Muscle of back (tissue), 11 donors: ENCODE results near the gene KCNMA1. TPM values are rescaled to one million over a fixed set of nuclear protein-coding genes. Genes with fewer than 3 reads are reported as not detected.
A peak's percentile ranks its signal among the peaks of the same experiment; 100 is the strongest.

ENCODE experiments used
- DNase-seq, 3 donors: peaks; one replicate each; pipeline versions ENCODE4 v3.0.0 to v3.0.0-alpha.2; 2013
- polyA plus RNA-seq, 10 donors: library from polyadenylated mRNA; unstranded; fragments of 120-200 nt; gene quantifications; one replicate each; pipeline ENCODE4 v1.2.1, GENCODE V29; 2013; ENCODE audit not compliant: insufficient read length in 10 of 10

Gene KCNMA1
- polyA plus RNA-seq, 10 donors: 13.8 to 20.5 (median 16.2) TPM

DNA sequence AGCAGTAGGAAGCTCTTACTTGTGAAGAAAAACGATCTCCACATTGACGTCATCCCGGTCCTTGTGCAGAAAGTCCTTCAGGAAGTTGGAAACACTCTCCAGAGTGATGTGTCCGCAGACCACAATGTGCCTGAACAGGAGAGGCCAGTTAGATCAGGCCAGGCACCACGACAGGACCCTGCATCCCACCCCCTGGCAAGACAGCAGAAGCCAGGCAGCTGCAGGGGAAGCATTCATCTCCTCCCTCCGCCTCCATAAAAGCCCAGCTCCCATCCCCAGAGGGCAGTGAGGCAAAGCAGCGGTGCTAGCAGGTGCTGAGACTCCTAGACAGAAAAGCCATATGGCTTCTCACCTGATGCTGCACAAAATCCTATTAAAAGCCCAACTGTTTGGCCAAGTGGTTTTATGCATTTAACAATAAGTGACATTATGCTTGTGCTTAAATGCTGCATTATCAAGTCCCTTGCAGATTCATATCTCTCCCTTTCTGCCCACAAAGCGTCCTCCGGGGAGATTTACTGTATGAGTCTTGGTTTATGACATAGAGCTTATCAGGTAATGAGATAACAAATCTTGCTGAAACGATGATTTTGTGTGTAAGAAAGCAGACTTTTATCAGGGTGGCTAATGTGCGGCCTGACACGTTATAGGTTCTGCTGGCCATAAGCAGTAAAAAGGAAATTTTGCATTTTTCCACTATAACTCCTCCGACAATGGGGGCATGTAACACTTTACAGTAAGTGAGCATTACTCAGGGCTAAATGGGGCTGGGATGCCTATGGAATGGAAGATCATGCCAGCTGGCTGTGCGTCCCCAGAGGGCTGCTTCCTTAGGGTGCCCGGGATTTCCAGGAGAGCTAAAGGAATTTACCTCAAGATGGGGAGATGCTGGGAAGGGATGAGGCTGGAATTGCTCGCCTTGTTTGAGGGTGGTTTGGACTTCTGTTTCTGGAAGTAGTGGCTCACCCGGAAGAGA is 546.9 kb downstream of the KCNMA1 start:
- DNase-seq: no peak

DNA sequence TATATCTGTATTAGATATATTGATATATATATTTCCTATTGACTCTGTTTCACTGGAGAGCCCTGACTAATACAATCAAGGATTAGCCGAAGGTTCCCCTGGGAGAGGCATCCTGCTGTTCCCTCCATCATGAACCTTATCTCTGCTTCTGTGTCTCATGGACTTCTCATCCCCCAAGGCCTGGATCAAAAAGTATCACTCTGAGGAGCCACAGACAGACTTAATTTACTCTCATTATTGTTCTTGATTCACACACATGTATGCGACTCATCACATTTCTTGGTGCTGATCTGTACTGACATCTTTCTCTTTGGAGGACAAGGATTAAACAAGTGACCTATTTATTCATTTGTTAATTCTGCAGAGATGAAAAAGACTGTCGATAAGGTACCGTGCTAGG is 550.2 kb downstream of the KCNMA1 start:
- no peak for DNase-seq

DNA sequence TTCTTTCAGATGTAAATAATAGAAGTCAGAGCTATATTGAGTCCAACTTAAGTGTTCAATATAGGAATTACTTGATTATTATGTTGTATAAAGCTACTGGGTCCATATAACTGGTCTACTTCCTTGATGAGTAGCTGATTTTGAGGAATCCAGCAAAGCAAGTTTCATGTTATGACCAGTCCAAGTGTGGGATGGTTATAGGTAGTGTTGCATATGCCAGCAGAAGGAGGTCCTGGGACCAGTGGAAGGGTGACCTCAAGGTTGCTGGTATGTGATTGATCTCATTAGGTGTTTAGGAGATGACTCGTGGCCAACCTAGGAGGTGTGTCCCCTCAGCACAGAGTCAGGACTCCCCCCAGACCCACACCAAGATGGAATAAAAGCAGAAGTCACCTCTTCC is 551.5 kb downstream of the KCNMA1 start:
- DNase-seq: no peak

DNA sequence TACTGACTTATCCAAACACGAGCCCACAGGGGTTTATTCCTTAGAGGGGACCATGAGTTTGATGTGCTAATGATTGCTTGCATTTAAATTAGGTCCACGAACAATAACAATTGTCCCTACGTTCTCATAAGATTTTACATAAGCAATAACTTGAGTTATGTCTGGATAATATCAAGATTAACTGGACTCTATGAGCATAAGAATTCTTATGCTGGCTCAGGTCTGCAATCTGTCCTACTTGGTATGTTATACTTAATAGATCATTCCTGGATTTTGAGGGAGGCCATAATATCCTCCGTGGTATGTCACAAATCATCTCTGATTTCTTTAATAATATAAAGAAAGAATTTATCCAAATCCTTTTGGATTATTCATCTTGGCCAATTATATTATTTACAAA is 552.3 kb downstream of the KCNMA1 start:
- no peak for DNase-seq

DNA sequence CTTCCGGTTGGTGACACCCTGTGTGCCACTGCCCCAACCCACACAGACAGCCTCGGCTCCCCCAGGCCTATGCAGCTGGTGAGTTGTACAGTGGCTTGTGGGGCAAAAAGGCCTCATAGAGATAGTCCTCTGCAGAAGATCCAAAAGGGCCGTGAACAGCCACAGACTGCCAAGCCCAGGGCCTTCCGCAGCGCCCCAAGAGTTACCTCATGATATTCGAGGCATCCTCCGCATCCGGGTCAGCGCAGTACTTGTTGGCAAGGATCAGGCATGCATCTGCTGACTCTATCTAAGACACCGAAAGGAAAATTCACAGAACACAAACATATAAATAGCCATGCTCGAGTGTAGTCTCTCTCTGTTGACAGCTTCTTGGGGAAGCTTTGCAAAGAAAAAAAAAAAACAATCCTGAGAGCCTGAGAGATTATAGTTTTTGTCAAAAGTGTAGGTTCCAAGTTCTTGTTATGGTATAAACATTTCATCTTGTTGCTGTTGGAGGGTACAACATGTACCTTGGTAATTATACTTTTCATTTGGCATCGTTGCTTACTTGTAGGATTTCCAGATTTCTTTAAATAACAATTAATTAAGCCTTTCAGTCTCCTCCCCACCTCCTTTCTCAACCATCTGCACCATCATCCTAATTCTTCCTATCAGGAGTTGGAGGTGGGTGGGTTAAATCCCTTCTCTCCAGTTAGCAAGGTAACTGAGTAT is 553.0 kb downstream of the KCNMA1 start:
- DNase-seq: peak; percentile 65 to 88 (median 71)

DNA sequence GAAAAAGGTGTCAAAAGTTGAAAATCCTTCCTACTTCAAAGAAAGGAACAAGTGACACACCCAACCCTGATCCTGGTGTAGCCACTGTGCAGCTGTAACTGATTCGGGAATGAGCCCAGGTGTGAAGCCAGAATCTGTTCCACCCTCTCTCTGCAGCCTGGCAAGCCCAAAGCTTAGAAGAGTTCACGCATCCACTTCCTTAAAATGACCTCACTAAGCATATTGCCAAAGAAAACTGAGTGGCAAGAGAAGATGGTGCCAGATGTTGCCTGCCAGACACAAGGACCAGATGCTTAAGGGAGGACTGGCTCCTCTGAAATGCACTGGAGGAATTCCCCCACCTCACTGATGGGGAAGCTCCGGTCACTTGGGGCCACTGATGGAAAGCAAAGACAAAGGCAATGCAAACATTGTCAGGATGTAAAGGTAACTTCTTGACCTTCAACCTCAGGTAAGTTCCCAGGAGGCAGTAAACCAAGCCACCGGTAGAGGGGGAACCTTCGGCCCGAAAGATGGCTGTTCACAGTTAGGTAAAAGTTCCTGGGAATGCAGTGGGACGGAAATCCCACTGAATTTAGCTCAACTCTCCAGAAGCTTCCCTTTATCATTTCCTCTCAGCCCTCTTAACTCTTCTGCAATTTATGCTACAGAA is 554.9 kb downstream of the KCNMA1 start:
- no peak for DNase-seq

DNA sequence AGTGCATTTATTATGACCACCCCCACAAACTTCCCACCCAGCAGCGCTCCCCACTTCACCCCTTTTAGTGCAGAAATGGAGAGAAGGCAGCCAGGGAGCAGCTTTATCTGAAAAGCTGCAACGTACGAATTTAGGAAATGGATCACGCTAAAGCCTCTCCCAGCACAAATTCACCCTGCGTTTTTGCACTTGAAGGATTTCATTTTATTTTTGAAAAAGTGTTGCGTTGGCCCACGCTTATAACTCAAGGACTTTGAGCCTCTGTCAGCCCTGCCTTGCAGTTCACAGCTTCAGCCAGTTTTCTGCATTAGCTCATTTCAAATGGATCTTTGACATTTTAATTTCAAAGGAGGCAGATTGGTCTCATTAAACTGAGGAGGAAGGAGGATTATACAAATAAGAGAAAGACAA is 556.1 kb downstream of the KCNMA1 start:
- DNase-seq: no peak

DNA sequence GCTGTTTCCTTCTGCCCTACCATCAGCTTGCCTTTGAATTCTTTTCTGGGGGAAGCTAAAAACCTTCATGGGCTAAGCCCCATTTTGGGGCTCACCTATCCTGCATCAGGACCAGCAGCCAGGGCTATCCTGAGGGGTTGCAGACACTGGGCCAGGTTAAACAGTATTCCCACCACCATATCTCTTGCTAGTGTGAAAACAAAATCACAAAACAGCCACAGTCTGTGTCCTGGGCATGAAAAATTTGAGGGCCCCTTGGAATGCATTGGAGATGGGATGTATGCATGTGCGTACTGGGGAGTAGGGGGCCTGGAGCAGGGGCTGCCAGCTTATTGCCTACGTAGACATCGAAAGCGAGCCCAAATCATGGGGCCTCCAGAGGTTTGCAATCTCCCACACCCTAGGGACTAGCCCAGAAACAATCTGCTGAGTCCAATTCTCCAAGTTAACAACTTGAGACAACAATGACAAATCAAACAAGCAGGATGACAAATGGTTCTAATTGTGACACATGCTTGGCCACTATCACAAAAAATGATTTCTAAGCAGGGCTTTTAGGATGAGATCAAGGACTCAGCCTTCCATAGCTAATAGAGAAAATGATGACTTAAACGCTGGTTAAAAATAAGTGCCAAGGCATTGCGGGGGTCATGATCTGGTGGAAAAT is 557.1 kb downstream of the KCNMA1 start:
- no peak for DNase-seq

DNA sequence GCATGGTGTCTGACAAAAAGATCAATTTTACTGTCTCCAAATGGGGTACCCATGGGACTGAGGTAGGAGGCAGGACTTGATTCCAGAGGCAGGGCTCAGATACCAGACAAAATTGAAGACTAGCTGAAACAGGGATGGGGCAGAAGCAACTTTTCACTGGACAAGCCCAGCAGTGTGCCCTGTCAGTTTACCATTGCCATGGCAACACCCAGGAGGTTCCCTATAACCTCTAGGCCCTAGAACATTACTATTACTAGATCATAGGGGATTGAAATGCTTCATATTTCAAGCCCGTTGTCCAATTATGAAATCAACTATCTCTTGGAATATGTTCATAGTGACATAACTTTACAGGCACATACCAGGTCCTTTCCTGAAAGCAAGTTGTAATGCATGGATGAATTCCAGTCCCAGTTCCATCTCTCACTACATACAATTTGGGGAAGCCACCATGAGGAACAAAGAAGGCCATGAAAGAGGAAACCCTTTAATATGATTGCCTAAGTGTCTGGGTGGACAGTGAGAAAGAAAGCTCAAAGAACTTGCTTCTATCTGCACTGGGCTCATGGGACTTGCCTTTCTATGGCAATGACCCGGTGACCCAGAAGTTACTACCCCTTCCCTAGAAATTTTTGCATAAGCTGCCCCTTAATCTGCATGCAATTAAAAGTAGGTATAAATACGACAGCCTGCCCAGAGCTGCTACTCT is 557.9 kb downstream of the KCNMA1 start:
- DNase-seq: no peak

DNA sequence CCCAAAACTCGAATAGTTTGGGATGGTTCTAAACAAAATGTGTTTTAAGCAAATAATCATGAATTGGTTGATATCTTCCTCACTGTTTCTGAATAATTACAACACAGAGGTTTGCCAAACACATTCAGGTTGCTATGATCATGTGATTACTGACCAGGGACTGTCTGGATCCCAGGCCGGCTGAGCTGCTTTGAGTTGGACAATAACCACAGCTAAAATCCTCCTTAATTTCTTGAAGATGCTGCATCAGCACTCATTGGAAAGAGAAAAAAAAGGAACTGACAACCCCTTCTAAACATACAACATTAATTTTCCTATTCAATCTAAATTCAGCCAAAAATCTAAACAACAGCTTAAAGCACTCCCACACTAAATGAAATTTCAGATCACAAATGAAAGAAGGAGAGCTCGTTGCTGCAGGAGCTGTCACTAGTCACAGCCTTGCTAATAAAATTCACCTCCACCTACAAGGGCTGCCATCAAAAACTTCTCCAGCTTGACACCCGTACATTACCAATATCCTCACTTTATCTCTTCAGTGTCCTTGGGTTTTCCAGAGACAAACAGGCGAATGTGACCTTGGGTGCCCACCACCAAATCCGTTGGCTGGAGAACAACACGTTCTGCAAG is 560.2 kb downstream of the KCNMA1 start:
- peak in 2 of 3 donors; percentile 42 to 59 for DNase-seq

DNA sequence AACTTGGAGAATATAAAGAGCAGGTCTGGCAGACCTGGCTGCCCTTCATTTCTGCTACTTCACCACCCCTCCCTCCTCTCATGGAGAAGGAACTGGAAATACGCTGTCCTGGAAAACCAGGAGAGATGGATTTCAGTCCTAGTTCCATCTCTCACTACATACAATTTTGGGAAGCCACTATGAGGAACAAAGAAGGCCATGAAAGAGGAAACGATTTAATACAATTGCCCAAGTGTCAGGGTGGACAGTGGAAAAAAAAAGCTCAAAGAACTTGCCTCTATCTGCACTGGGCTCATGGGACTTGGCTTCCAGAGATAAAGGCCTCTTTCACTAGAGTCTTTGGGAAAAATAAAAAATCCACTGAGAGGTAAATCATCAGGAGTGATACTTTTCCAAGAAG is 561.7 kb downstream of the KCNMA1 start:
- DNase-seq: no peak

DNA sequence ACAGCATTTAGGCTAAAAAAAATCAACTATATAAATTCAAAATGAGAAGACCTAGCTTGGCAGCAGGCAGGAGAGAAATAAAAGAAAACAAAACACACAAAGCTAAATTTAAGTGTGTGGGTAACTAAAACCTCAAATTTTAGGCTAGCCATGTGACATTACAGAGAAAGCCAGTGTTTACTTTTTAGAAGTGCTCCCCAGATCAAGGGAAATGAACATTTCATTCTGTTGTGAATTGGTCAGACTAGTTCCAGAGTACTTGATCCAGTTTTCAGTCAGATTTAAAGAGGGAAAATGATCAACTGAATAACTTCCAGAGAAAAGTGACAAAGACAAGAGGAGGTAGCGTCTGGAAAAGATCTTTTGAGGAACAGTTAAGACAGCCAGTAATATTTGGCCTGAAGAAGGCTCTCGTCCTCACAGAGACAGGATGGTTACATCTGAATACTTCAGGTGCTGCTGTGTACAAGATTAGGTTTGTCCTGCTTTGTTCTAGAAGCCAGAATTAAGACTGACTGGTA is 563.4 kb downstream of the KCNMA1 start:
- peak in 1 of 3 donors; percentile 45 for DNase-seq

DNA sequence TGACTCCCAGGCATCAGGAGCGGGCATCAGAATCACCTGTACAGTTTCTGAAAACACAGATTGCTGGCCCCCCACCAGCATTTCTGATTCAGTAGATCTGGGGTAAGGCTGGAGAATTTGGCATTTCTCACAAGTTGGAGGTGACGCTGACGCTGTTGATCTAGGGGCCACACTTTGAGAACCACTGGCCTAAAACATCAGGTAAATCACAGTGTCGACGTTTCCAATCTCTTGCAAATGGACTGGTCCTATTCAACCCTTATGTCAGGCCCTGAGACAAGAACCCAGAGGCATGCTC is 564.0 kb downstream of the KCNMA1 start:
- no peak for DNase-seq

DNA sequence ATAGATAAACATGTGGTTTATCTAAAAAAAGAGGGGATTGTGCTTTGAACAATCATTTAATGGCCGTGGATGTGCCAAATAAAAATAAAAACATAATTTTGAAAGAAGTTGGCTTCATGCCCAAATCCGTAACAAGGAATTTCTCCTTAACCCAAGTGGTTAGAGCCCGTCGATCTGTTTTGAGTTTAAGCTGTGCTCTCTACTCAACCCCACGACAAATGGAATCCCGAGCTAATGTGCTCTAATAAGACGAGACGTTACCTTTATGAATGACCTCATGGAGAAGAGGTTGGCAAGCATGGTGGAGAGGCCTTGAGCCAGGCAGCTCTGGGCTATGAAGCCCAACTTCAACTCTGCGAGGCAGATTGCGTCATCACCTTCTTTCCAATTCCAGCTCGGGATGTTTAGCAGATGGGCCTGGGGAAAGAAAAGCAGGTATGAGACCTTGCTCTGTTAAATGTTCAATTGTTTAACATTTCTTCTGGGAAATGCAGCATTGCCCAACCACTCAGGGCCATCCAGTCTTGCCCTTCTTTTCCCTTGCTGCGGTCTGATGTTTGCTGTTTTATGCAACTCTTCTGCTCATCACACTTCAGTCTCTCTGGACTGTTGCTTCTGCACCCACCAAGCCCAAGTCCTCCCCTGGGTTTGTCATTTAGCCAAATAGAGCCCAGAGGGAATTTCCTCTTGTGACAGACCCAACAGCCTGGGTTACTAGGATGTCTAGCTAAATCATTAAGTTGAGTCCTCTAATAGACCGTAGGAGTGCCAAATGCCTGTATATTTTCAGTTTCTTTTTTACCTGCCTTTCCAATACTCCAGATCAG is 564.6 kb downstream of the KCNMA1 start:
- peak in 2 of 3 donors; percentile 75 to 88 for DNase-seq

DNA sequence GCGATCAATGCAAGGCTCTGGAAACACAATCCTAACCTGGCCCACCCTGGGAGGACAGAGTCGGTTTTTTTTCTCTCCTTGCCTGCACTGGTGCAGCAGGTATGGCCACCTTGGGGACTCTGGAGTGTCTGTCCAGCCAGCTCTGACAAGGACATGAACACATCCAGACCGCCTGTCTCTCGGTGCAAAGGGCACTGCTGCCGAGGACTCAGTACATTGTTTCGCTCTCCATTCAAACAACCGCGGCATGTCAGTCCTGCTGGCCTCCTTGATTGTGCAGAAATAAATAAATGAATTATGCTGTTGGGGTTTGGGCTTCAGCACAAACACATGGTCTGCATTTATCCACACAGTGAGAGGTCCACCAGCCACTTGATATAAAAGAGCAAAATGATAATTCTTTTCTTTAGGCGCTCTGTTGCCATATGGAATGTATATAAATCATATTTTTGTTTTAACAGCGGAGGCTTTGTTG is 565.2 kb downstream of the KCNMA1 start:
- DNase-seq: peak in 2 of 3 donors; percentile 44 to 79

DNA sequence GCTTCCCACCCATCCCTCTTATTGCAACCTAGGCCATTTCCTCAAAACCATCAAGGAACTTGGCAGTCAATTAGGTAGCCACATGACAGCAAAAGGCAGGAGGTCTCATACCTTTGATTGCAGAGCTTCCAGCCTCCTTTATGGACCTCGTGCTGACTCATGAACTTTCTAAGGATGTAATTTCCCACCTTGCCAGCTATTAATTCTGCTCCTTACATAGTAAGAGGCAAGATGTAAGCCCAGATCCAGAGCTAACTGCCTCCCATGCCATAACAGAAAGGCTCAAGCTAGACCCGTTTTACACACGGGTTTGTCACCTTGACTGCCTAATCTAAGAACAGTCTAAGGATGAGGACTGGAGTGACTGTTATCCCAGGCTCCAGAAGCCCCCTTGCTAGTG is 565.7 kb downstream of the KCNMA1 start:
- peak in 1 of 3 donors; percentile 60 for DNase-seq

DNA sequence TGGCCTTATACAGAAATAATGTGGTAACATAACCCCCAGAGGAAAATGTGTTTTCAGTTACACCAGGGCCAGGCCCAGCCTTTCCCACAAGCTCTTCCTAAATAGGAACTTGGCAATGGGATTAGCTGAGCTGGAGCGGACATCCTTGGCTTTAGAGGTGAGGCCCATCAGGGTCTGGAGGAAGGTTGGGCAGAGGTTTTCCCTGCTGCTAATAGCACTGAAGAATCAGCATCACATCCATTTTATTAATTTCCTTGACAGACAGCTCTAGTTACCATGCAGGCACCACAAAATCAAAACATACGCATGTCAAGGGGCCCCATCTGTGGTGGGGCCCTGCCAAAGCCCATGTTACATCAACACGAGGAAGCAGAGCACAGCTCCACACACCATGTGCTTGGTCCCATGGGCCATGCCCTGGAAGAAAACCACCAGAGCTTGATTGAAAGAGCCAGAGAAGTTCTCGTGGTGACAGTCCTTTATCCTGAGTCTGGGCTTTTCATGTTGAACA is 566.6 kb downstream of the KCNMA1 start:
- peak; percentile 84 to 95 (median 87) for DNase-seq

DNA sequence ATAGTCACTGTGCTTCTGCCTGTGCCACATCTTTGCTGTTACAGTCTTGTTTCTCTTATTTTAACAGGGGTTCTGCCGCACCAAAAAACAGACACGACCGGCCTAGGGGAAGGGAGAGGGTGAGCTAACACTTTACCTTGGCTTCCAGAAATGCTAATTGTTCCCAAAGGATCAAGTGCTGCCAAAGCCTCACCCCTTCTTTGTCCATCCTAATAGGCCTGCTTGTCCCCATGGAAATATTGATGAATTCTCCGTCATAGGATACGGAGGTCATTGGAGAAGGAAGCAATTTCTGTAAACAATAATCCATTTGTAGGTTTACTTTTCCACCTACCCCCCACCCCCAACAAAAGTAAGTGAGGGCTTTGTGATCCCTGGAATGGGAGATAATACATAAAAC is 567.3 kb downstream of the KCNMA1 start:
- DNase-seq: peak in 1 of 3 donors; percentile 52

DNA sequence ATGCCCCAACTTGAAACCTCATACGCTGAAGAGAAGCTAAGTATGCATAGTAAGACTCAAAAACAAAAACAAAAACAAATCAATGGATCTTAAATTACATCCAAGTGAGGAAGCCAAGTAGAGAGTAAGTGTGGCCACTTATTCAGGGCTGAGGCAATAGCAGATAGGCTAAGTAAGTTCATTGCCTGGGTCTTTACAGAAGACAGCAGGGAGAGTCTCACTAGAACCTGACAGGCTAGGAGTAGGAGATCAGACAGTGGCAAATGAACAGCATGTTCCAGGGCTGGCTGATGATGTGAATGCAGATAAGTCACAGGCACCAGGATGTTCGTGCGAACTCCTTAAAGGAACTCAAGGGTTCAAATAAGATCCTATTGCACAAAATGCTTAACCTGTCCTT is 568.6 kb downstream of the KCNMA1 start:
- peak in 1 of 3 donors; percentile 52 for DNase-seq
